Psoas muscle (tissue), 8 donors: ENCODE data around the gene KRTAP10-7. TPM values are rescaled to one million over a fixed set of nuclear protein-coding genes. Genes with fewer than 3 reads are reported as not detected.

Source experiments
- ATAC-seq, 4 donors: fragments of 200-7000 bp; cut with Tn5 transposase; one replicate each; pipeline ENCODE4 v1.9.1; 2020; ENCODE audit warnings: moderate library complexity in 3 of 4, mild to moderate bottlenecking in 2 of 4
- DNase-seq, 2 donors: peaks; one replicate each; pipeline ENCODE4 v3.0.0-alpha.2; 2020
- H3K27ac ChIP-seq: fragments of 200-600 bp; one replicate; pipeline ENCODE4 v1.8.0; 2022
- H3K27me3 ChIP-seq, 3 donors: fragments of 200-600 bp in 1 of 3; one replicate each; pipeline versions ENCODE4 v1.6.1 to v1.8.0; 2013 to 2022; ENCODE audit warnings: low read length in 2 of 3, mild to moderate bottlenecking in 2 of 3, moderate library complexity in 1 of 3; ENCODE audit not compliant: insufficient read depth in 3 of 3
- H3K36me3 ChIP-seq, 2 donors: fragments of 200-600 bp in 1 of 2; one replicate each; pipeline versions ENCODE4 v1.6.1 to v1.8.0; 2013 to 2022; ENCODE audit warnings: low read depth in 1 of 2, mild to moderate bottlenecking in 1 of 2, moderate library complexity in 1 of 2; ENCODE audit not compliant: insufficient read depth in 1 of 2
- H3K4me1 ChIP-seq: fragments of 200-600 bp; one replicate; pipeline ENCODE4 v1.8.0; 2022
- H3K4me3 ChIP-seq: fragments of 200-600 bp; one replicate; pipeline ENCODE4 v1.8.0; 2022; ENCODE audit warnings: mild to moderate bottlenecking
- H3K9me3 ChIP-seq: fragments of 200-600 bp; one replicate; pipeline ENCODE4 v1.8.0; 2022
- CTCF ChIP-seq: fragments of 200-600 bp; IDR thresholded peaks from one replicate; pipeline ENCODE4 v1.8.0; 2022; ENCODE audit warnings: antibody characterized with exemption
- WGBS, 3 donors: extraction: QIAGEN DNeasy Blood & Tissue Kit; methylation state at CpG; one replicate each; pipeline versions ENCODE4 v1.1.6 to v1.1.7; 2013; 5-methylcytosine and 5-hydroxymethylcytosine counted together
- intact Hi-C, 2 donors: fragments of 100-400 bp; cut with DNase I; formaldehyde crosslinking; loops; one replicate each; pipeline versions ENCODE4 v1.11.0 to v1.14.2; 2022
- polyA plus RNA-seq, 3 donors: library from polyadenylated mRNA; stranded (reverse); fragments of 200-250 nt; gene quantifications; one replicate each; pipeline ENCODE4 v1.2.3, GENCODE V29; 2013
- total RNA-seq, 4 donors: library from RNA; stranded (reverse); fragmentation: NEBNext Ultra II Directional in 2 of 4; extraction: Animal tissue kit (Norgen Biotek cat#: 25700) in 2 of 4; gene quantifications; one replicate each; pipeline versions ENCODE4 v1.2.1 to v1.2.4, GENCODE V29; 2021 to 2023
- donor health status: healthy with polysubstance abuse.
- donor health status: DM: no; HTN: no; CAD: no; lungs with moderate emphysema.
- donor health status: Bipolar disorder and iron deficiency.
- donor health status: healthy.
- donor health status: DM: yes; HTN: yes; CAD: no.
- donor health status: DM: no; HTN: no; CAD: no.
- donor health status: DM: no; HTN: no; CAD: no.
- donor health status: DM: yes; HTN: yes; CAD: no.

KRTAP10-7 gene
- total and polyA plus RNA-seq, 7 donors, result not detected

GRCh38 chr21:44647222-44647552 is 46.8 kb downstream of the KRTAP10-7 start:
- ATAC-seq, result no peak
- Histone ChIP-seq H3K9me3 (peaks cover 3% of the 10 kb centered on the region), H3K4me3 (no peak overlapping the region), H3K36me3 (no peaks in the 10 kb centered on the region), H3K27ac (no peak overlapping the region), H3K27me3 (peaks cover 0 to 43% (median 6%) of the 10 kb centered on the region in 3 donors), H3K4me1 (no peaks in the 10 kb centered on the region)
- intact Hi-C loops, result no loop called here
- 15 to 26% (median 18%) methylated on average over 8 of the region's 8 CpGs for WGBS, 3 donors
- TF ChIP-seq CTCF, result no peak
- no peak for DNase-seq

- Histone ChIP-seq H3K27ac (no peak overlapping the region), H3K27me3 (peaks cover 0 to 43% (median 6%) of the 10 kb centered on the region in 3 donors), H3K4me1 (no peaks in the 10 kb centered on the region), H3K36me3 (no peaks in the 10 kb centered on the region), H3K9me3 (peaks cover 3% of the 10 kb centered on the region), H3K4me3 (no peak overlapping the region)
- no peak for ATAC-seq
- 68 to 74% (median 71%) methylated on average over 33 of the region's 33 CpGs for WGBS, 3 donors
- no peak for DNase-seq
- intact Hi-C loops, result no loop called here
- TF ChIP-seq CTCF, result no peak
Measured at GRCh38 chr21:44648557-44649311, 48.3 kb downstream of the KRTAP10-7 start.

- Histone ChIP-seq H3K4me3 (no peak overlapping the region), H3K4me1 (no peaks in the 10 kb centered on the region), H3K36me3 (no peaks in the 10 kb centered on the region), H3K27me3 (peaks cover 0 to 43% (median 4%) of the 10 kb centered on the region in 3 donors), H3K27ac (no peak overlapping the region), H3K9me3 (no peaks in the 10 kb centered on the region)
- intact Hi-C loops, result no loop called here
- DNase-seq (no peak), ATAC-seq (no peak)
- 80 to 81% (median 81%) methylated on average over 18 of the region's 18 CpGs for WGBS, 3 donors
- no peak for TF ChIP-seq CTCF
Measured at GRCh38 chr21:44649521-44650100, 49.2 kb downstream of the KRTAP10-7 start.

GRCh38 chr21:44650265-44650972 is 50.0 kb downstream of the KRTAP10-7 start:
- Histone ChIP-seq H3K27me3 (peaks cover 0 to 35% (median 4%) of the 10 kb centered on the region in 3 donors), H3K36me3 (no peaks in the 10 kb centered on the region), H3K27ac (no peak overlapping the region), H3K4me3 (no peak overlapping the region), H3K4me1 (no peaks in the 10 kb centered on the region), H3K9me3 (no peaks in the 10 kb centered on the region)
- 90 to 92% (median 91%) methylated on average over 20 of the region's 20 CpGs for WGBS, 3 donors
- ATAC-seq (no peak), DNase-seq (no peak)
- TF ChIP-seq CTCF, result no peak
- intact Hi-C loops, result no loop called here
